Calu3 (cell line): Measurements from ENCODE around the gene CXCL17. TPM values are rescaled to one million over a fixed set of nuclear protein-coding genes. Genes with fewer than 3 reads are reported as not detected.
A peak's percentile ranks its signal among the peaks of the same experiment; 100 is the strongest.

Experiments used
- BruUV-seq: library from RNA; stranded (reverse); fragments of 400-500 nt; replicated peaks from 2 replicates; lab custom pipeline; 2021; lab: Mats Ljungman, UMichigan
- CTCF ChIA-PET: fragments of 300-600 bp; sonication (Branson Sonifier 250); formaldehyde crosslinking; loops from one replicate; lab custom pipeline; 2022; ENCODE audit warnings: antibody characterized with exemption; lab: Charles Lee
- DNase-seq: peaks from one replicate; pipeline ENCODE4 v3.0.0; 2022
- H3K27ac Mint-ChIP-seq: one replicate; pipeline ENCODE4 v1.8.0; 2022; ENCODE audit warnings: mixed read lengths; ENCODE audit not compliant: unreplicated experiment
- H3K27me3 Mint-ChIP-seq: one replicate; pipeline ENCODE4 v1.8.0; 2022; ENCODE audit warnings: mixed read lengths; ENCODE audit not compliant: unreplicated experiment
- H3K36me3 Mint-ChIP-seq: one replicate; pipeline ENCODE4 v1.8.0; 2022; ENCODE audit warnings: mild to moderate bottlenecking, moderate library complexity, mixed read lengths; ENCODE audit not compliant: insufficient read depth, unreplicated experiment
- H3K4me1 Mint-ChIP-seq: one replicate; pipeline ENCODE4 v1.8.0; 2022; ENCODE audit warnings: mild to moderate bottlenecking, low read depth, mixed read lengths; ENCODE audit not compliant: unreplicated experiment
- H3K4me3 Mint-ChIP-seq: one replicate; pipeline ENCODE4 v1.8.0; 2022; ENCODE audit warnings: mild to moderate bottlenecking, low read depth, moderate library complexity, mixed read lengths; ENCODE audit not compliant: unreplicated experiment
- H3K9me3 Mint-ChIP-seq: one replicate; pipeline ENCODE4 v1.8.0; 2022; ENCODE audit warnings: low read depth, mixed read lengths; ENCODE audit not compliant: unreplicated experiment
- CTCF ChIP-seq: fragments of 200-600 bp; IDR thresholded peaks from one replicate; pipeline ENCODE4 v1.8.0; 2022; ENCODE audit warnings: antibody characterized with exemption; ENCODE audit not compliant: unreplicated experiment
- intact Hi-C: fragments of 100-400 bp; cut with micrococcal nuclease; formaldehyde crosslinking; loops from one replicate; pipeline ENCODE4 v1.10.0; 2022; ENCODE audit not compliant: unreplicated experiment
- total RNA-seq: library from RNA; stranded (reverse); gene quantifications from 2 replicates; pipeline ENCODE4 v1.2.3, GENCODE V29; 2022

CXCL17 gene
- total RNA-seq, 1 experiment from 2014 or later: 4.0 TPM

- no TSS peak for BruUV-seq
These were observed 53.8 kb downstream of the CXCL17 start for GRCh38 chr19:42388851-42389489.

GRCh38 chr19:42386974-42387707 is 55.6 kb downstream of the CXCL17 start:
- H3K27me3 Mint-ChIP-seq: peaks cover 58% of the 10 kb centered on the region
- H3K9me3 Mint-ChIP-seq: no peaks in the 10 kb centered on the region
- no TSS peak for BruUV-seq
- H3K27ac Mint-ChIP-seq: peak overlapping the region; percentile 45
- peak; percentile 61 for TF ChIP-seq CTCF
- CTCF ChIA-PET: interaction anchor here (1.0 to 1.2 kb wide), 3 partner anchors 46 to 53 kb away, joined by 3 to 4 read pairs (median 4); no protein-coding TSS in a partner anchor
- DNase-seq: peak; percentile 88
- intact Hi-C loops: no loop called here
- H3K4me3 Mint-ChIP-seq: peak overlapping the region; percentile 83
- H3K4me1 Mint-ChIP-seq: peaks cover 16% of the 10 kb centered on the region
- H3K36me3 Mint-ChIP-seq: peaks cover 9% of the 10 kb centered on the region

More at GRCh38 chr19:42388851-42389489, 53.8 kb downstream of the CXCL17 start:
- Mint-ChIP-seq H3K27me3 (peaks cover 58% of the 10 kb centered on the region), H3K27ac (no peak overlapping the region), H3K9me3 (no peaks in the 10 kb centered on the region), H3K36me3 (peaks cover 9% of the 10 kb centered on the region), H3K4me1 (peaks cover 16% of the 10 kb centered on the region), H3K4me3 (no peak overlapping the region)
- intact Hi-C loops: no loop called here
- CTCF ChIA-PET: interaction anchor here (0.6 kb wide), 1 partner anchor 67 kb away, joined by 3 read pairs; no protein-coding TSS in a partner anchor
- no peak for DNase-seq
- no peak for TF ChIP-seq CTCF

- Mint-ChIP-seq H3K4me3 (no peak overlapping the region), H3K4me1 (no peaks in the 10 kb centered on the region), H3K36me3 (peaks cover 6% of the 10 kb centered on the region), H3K27me3 (peaks cover 48% of the 10 kb centered on the region), H3K27ac (no peak overlapping the region), H3K9me3 (no peaks in the 10 kb centered on the region)
- CTCF ChIA-PET: interaction anchor here (0.7 to 1.1 kb wide), 3 partner anchors 16 to 53 kb away, joined by 3 to 7 read pairs (median 3); no protein-coding TSS in a partner anchor
- BruUV-seq: no TSS peak
- intact Hi-C loops: no loop called here
- no peak for DNase-seq
- TF ChIP-seq CTCF: no peak
These were observed 62.6 kb downstream of the CXCL17 start for GRCh38 chr19:42380155-42380554.

Other genes with a start within 250 kb of the CXCL17 start
- gene DEDD2, start 225.3 kb downstream of the CXCL17 start, total RNA-seq: 67.5 and 78.3 TPM in 2 replicates
- gene ZNF526, start 222.6 kb downstream of the CXCL17 start, total RNA-seq: 25.4 and 32.3 TPM in 2 replicates
- gene GSK3A, start 200.3 kb downstream of the CXCL17 start, total RNA-seq: 58.8 and 60.6 TPM in 2 replicates
- gene ERF, start 187.8 kb downstream of the CXCL17 start, total RNA-seq: 100 and 124 TPM in 2 replicates
- gene CIC, start 173.7 kb downstream of the CXCL17 start, total RNA-seq: 72.6 and 75.5 TPM in 2 replicates
- 1.7 and 2.4 TPM in 2 replicates for gene PRR19, start 140.8 kb downstream of the CXCL17 start, total RNA-seq
- 68.3 and 72.4 TPM in 2 replicates for gene PAFAH1B3, start 140.3 kb downstream of the CXCL17 start, total RNA-seq
- 1.5 and 3.1 TPM in 2 replicates for gene TMEM145, start 129.6 kb downstream of the CXCL17 start, total RNA-seq
- gene MEGF8, start 117.3 kb downstream of the CXCL17 start, total RNA-seq: 32.0 and 35.0 TPM in 2 replicates
- 1.6 TPM in 2 replicates for gene CNFN, start 52.6 kb downstream of the CXCL17 start, total RNA-seq
- gene LIPE, start 15.6 kb downstream of the CXCL17 start, total RNA-seq: 17.1 and 22.0 TPM in 2 replicates
- gene CEACAM1, start 85.5 kb upstream of the CXCL17 start, total RNA-seq: 132 and 159 TPM in 2 replicates
- gene CEACAM8, start 152.0 kb upstream of the CXCL17 start, total RNA-seq: not detected in 2 replicates